Parathyroid adenoma (tissue), 2 donors: ENCODE data around the gene LCE5A.

Source experiments
- H2AFZ ChIP-seq: fragments of 300-600 bp; sonication (generic); one replicate; pipeline ENCODE4 v1.7.0; 2017; ENCODE audit warnings: antibody characterized with exemption, mild to moderate bottlenecking
- H3K27ac ChIP-seq: fragments of 300-600 bp; sonication (generic); one replicate; pipeline ENCODE4 v1.7.0; 2017
- H3K27me3 ChIP-seq: fragments of 300-600 bp; sonication (generic); one replicate; pipeline ENCODE4 v1.7.0; 2017; ENCODE audit warnings: low read length; ENCODE audit not compliant: control insufficient read depth, insufficient read depth
- H3K36me3 ChIP-seq: fragments of 300-600 bp; sonication (generic); one replicate; pipeline ENCODE4 v1.7.0; 2017; ENCODE audit warnings: low read length; ENCODE audit not compliant: control insufficient read depth, insufficient read depth
- H3K4me1 ChIP-seq: fragments of 300-600 bp; sonication (generic); one replicate; pipeline ENCODE4 v1.7.0; 2017; ENCODE audit warnings: control low read depth
- H3K4me2 ChIP-seq: fragments of 300-600 bp; sonication (generic); one replicate; pipeline ENCODE4 v1.7.0; 2017; ENCODE audit warnings: low read length
- H3K4me3 ChIP-seq: fragments of 300-600 bp; sonication (generic); one replicate; pipeline ENCODE4 v1.7.0; 2017; ENCODE audit warnings: low read depth, low read length
- H3K79me2 ChIP-seq: fragments of 300-600 bp; sonication (generic); one replicate; pipeline ENCODE4 v1.7.0; 2017; ENCODE audit warnings: control low read depth
- H3K9ac ChIP-seq: fragments of 300-600 bp; sonication (generic); one replicate; pipeline ENCODE4 v1.7.0; 2017; ENCODE audit warnings: mild to moderate bottlenecking
- H3K9me3 ChIP-seq: fragments of 300-600 bp; sonication (generic); one replicate; pipeline ENCODE4 v1.7.0; 2017; ENCODE audit warnings: low read length; ENCODE audit not compliant: control insufficient read depth
- TF ChIP-seq, protein P1 (sequence below): fragments of 300-600 bp; sonication (generic); IDR thresholded peaks from one replicate; pipeline ENCODE4 v1.7.0; 2017; ENCODE audit warnings: antibody characterized with exemption, mild to moderate bottlenecking
- donor health status: primary hyperparathyroidism.

LCE5A gene, protein sequence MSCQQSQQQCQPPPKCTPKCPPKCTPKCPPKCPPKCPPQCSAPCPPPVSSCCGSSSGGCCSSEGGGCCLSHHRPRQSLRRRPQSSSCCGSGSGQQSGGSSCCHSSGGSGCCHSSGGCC

DNA sequence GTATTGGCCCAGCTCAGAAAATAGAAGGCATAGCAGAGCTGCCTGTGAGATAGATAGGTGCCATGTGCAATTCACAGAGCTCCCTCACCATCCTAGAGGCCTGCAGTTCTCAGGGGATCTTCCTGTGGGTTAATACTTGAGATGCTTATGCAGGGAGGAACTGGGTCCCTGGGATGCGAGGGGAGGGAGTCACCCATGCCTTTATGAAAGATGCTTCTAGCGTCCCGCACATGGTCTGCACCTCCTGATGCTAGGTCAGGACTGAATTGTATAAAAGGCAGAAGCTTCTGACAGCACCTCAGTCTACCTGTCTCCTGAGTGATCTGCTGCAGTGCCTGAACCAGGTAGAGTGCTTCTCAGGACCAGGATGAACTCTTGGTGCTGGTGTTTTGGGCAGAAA lies at the start of gene LCE5A:
LCE5A (plus strand) TSS at position 301 of the 400 bp plus-strand sequence. CDS start 732 bp downstream, outside the sequence.
- no peaks in the 10 kb centered on the region for H3K9me3 ChIP-seq
- H3K27me3 ChIP-seq = no peaks in the 10 kb centered on the region
- TF ChIP-seq, protein P1, sequence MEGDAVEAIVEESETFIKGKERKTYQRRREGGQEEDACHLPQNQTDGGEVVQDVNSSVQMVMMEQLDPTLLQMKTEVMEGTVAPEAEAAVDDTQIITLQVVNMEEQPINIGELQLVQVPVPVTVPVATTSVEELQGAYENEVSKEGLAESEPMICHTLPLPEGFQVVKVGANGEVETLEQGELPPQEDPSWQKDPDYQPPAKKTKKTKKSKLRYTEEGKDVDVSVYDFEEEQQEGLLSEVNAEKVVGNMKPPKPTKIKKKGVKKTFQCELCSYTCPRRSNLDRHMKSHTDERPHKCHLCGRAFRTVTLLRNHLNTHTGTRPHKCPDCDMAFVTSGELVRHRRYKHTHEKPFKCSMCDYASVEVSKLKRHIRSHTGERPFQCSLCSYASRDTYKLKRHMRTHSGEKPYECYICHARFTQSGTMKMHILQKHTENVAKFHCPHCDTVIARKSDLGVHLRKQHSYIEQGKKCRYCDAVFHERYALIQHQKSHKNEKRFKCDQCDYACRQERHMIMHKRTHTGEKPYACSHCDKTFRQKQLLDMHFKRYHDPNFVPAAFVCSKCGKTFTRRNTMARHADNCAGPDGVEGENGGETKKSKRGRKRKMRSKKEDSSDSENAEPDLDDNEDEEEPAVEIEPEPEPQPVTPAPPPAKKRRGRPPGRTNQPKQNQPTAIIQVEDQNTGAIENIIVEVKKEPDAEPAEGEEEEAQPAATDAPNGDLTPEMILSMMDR = no peak
- H3K27ac ChIP-seq = no peak within 1 kb of the TSS
- no peak within 1 kb of the TSS for H3K9ac ChIP-seq
- no peak within 1 kb of the TSS for H2AFZ ChIP-seq
- H3K4me2 ChIP-seq = no peak within 1 kb of the TSS
- no peaks in the 10 kb centered on the region for H3K79me2 ChIP-seq
- H3K4me3 ChIP-seq = no peak within 1 kb of the TSS
- H3K36me3 ChIP-seq = no peaks in the 10 kb centered on the region
- H3K4me1 ChIP-seq = no peaks in the 10 kb centered on the region

DNA sequence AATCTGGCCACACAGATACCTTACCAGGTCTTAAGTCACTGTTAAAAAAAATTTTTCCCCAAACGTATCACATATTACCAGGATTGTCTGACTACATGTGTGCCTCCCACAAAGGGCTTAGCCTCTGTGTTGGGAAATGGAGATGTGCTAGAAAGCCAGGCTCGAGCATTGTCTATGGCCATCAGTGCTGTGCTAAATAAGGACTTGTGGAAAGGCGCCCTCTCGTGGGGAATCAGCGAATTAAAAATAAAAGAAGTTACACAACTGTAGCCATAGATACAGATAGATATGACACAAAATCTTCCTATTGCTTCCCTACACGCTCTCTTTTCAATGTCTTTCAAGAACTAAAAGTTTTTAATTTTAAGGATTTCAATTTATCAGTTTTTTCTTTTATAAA lies 49.1 kb upstream of the LCE5A start:
- H3K9me3 ChIP-seq = no peaks in the 10 kb centered on the region
- H3K4me1 ChIP-seq = no peaks in the 10 kb centered on the region
- H2AFZ ChIP-seq = no peak overlapping the region
- no peak overlapping the region for H3K9ac ChIP-seq
- no peaks in the 10 kb centered on the region for H3K36me3 ChIP-seq
- H3K27ac ChIP-seq = no peak overlapping the region
- TF ChIP-seq, protein P1 = peak; percentile 28
- H3K4me3 ChIP-seq = no peak overlapping the region
- no peaks in the 10 kb centered on the region for H3K79me2 ChIP-seq
- H3K27me3 ChIP-seq = no peaks in the 10 kb centered on the region
- H3K4me2 ChIP-seq = no peak overlapping the region

DNA sequence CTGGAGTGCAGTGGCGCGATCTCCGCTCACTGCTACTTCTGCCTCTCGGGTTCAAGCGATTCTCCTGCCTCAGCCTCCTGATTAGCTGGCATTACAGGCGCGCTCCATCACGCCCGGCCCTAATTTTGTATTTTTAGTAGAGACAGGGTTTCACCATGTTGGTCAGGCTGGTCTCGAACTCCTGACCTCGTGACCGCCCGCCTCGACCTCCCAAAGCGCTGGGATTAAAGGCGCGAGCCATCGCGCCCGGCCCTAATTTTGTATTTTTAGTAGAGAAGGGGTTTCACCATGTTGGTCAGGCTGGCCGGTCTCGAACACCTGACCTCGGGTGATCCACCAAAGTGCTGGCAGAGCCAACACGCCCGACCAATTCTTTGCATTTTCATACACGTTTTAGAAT lies 48.0 kb upstream of the LCE5A start:
- H3K27me3 ChIP-seq = no peaks in the 10 kb centered on the region
- H3K4me1 ChIP-seq = no peaks in the 10 kb centered on the region
- no peak overlapping the region for H3K27ac ChIP-seq
- no peak overlapping the region for H2AFZ ChIP-seq
- H3K9me3 ChIP-seq = no peaks in the 10 kb centered on the region
- TF ChIP-seq, protein P1 = no peak
- H3K9ac ChIP-seq = no peak overlapping the region
- no peak overlapping the region for H3K4me3 ChIP-seq
- H3K4me2 ChIP-seq = no peak overlapping the region
- H3K79me2 ChIP-seq = no peaks in the 10 kb centered on the region
- H3K36me3 ChIP-seq = no peaks in the 10 kb centered on the region

DNA sequence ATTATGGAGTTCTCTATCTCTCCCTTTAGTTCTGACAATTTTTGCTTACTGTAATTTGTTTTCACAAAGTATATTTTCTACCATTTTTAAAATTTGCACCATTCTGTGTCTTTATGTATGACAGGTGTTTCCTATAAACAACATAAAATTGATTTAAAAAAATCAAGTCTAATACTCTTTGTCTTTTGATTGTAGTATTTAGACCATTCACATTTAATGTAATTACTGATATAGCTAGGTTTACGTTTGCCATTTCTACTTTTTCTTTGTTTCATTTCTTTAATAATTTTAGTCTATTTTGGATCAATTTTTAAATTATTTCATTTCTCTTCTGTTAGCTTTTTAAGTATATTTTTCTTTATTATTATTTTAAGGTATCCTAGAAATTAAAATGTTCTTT lies 44.4 kb upstream of the LCE5A start:
- Histone ChIP-seq H3K27me3 (no peaks in the 10 kb centered on the region), H3K4me2 (no peak overlapping the region), H3K79me2 (no peaks in the 10 kb centered on the region), H3K27ac (no peak overlapping the region), H3K4me3 (no peak overlapping the region), H3K4me1 (no peaks in the 10 kb centered on the region), H3K9ac (no peak overlapping the region), H3K36me3 (no peaks in the 10 kb centered on the region), H2AFZ (no peak overlapping the region), H3K9me3 (no peaks in the 10 kb centered on the region)
- TF ChIP-seq, protein P1 = no peak

DNA sequence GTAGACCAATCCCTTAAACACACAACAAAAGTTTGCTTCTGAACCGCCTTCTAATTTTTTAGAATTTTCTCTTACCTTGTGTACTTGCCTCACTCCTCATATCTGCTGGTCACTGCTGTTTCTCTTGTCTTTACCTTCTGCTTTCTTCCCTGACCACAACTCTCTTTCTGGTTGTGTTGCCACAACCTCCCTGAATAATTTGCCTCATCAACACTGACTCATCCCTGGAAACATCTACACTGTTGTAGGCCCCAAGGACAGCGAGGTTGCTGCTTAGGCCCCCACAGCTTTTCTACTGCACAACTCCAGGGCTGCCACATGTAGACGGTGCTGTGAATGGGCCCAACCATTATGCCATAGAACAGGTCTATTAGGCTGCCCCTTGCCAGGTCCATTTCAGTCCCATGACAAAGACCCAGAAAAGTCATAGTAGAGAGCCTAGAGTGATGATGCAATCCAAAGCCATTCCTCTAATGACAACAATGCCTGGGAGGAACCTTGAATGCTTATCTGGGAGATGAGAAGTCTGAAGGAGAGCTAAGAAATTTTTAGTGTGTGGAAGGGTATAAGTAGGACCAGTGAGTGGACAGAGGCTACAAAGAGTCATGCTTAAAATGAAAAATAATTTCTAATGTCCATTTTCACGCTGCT lies 36.6 kb upstream of the LCE5A start:
- Histone ChIP-seq H2AFZ (no peak overlapping the region), H3K4me1 (no peaks in the 10 kb centered on the region), H3K79me2 (no peaks in the 10 kb centered on the region), H3K27me3 (no peaks in the 10 kb centered on the region), H3K4me2 (no peak overlapping the region), H3K9me3 (no peaks in the 10 kb centered on the region), H3K4me3 (no peak overlapping the region), H3K36me3 (no peaks in the 10 kb centered on the region), H3K27ac (no peak overlapping the region), H3K9ac (no peak overlapping the region)
- TF ChIP-seq, protein P1 = no peak
